ENCODE data around the gene WWOX.
"Not testable (repeated sequence)": the region's sequence is repeated elsewhere in the genome, so short reads cannot be mapped to it uniquely, and the experiment has no call there.

WWOX gene

DNA sequence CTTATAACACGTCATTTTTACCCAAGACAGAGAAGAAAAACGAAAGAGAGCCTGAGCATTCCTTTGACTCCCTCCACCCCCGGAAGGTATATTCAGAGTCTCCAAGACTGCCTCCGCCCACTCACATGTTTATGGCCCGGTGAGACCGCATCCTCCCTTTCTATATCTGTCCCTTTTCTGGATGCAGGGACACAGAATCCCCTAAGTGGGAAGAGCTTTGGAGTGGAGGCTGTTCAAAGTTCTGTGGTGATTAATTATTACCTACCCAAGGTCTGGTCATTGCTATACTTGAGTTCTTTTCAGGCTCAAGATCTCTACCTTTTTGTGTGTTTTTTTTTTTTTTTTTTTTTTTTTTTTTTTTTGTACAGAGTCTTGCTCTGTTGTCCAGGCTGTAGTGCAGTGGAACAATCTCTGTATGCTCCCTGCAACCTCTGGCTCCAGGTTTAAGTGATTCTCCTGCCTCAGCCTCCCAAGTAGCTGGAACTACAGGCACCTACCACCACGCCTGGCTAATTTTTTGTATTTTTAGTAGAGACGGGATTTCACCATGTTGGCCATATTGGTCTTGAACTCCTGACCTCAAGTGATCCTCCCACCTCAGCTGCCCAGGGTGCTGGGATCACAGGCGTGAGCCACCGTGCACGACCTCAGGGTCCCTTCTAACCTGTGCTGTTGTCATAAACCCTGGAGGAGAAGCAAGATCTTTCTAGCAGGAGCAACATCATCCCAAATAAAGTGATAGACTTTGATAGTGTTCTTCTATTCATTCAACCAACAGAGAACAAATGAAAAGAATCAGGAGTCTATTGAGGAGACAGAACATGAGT is 407.1 kb downstream of the WWOX start:
- DNase-seq = no peak

- DNase-seq = no peak
Observed at GRCh38 chr16:78507576-78507975, 408.1 kb downstream of the WWOX start.

DNA sequence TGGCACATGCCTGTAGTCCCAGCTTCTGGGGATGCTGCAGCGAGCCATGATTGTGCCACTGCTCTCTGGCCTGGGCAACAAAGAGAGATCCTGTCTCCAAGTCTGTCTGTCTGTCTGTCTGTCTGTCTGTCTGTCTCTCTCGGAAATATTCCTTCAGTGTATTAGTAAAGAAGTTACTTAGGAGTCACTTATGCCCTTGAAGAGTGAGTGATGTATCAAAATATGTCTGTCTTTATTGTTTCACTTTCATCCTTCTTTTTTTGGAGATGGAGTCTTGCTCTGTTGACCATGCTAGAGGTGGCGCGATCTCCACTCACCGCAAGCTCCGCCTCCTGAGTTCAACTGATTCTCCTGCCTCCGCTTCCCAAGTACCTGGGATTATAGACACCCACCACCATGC is 410.5 kb downstream of the WWOX start:
- DNase-seq = no peak

GRCh38 chr16:78510496-78510895 is 411.0 kb downstream of the WWOX start:
- DNase-seq = no peak

GRCh38 chr16:78513838-78514237 is 414.4 kb downstream of the WWOX start:
- DNase-seq = no peak

DNA sequence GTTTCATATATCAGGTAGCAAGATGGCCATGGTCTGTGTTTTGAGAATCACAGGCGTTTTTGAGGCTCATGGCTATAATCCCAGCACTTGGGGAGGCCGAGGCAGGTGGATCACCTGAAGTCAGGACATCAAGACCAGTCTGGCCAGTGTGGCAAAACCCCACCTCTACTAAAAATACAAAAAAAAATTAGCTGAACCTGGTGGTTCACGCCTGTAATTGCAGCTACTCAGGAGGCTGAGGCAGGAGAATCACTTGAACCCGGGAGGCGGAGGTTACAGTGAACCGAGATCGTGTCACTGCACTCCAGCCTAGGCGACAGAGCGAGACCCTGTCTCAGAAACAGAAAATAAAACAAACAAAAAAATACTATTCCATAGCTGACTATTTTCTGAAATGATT is 415.4 kb downstream of the WWOX start:
- DNase-seq = not testable (repeated sequence)

- no peak for DNase-seq
Observed at GRCh38 chr16:78515421-78515820, 416.0 kb downstream of the WWOX start.

DNA sequence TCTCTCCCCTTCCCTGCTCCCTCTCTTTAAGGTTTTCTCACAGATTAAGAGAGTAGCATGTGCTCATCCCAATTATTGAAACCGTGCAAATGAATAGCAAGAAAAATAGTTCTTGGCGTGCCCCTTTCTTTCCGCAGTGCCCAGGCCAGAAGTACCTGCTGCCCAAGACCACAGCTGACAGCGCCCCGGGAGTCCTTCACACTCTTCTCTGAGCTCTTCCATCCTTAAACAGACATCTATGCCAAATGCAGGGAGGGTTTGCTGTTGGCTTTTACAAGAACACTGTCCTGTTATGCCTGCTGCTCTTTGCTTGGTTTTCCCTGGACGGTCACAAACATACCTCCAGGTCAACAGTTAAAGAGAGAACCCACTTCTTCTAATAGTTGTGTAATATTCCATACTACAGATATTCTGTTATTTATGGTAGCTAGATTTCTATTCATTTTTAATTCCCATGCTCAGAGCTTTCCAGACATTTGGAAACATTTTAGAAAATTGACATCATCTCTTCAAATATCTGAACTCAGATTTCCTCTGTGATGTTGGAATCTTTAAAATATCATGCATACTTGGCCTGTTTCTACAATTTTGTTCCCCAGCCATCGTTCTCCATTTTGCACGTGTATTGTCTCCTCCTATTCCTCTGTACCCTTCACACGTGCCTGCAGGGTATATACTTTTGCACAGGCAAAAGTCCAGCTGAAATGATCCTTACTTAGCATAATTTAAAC is 416.7 kb downstream of the WWOX start:
- no peak for DNase-seq

DNA sequence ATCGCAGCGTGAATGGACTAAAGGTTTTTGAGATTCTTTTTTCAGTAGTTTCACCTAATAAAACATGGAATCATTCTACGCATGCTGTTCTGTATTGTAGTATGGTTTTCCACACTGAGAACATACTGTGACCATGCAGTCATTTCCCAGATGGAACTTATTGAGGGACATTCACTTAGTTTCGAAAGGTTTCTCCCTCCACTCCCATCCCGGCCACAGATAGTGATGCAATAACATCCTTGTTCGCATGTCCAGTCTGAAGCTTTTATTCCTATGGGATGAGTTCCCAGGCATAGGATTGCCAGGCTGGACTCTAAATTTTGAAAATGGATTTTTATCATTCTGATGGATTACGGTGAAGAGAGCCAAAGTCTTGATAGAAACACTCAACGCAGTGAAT is 420.4 kb downstream of the WWOX start:
- DNase-seq = no peak

- no peak for DNase-seq
Observed at GRCh38 chr16:78520470-78520869, 421.0 kb downstream of the WWOX start.

- DNase-seq = no peak
Observed at GRCh38 chr16:78522327-78522726, 422.9 kb downstream of the WWOX start.

- DNase-seq = no peak
Observed at GRCh38 chr16:78523212-78523985, 423.9 kb downstream of the WWOX start.

DNA sequence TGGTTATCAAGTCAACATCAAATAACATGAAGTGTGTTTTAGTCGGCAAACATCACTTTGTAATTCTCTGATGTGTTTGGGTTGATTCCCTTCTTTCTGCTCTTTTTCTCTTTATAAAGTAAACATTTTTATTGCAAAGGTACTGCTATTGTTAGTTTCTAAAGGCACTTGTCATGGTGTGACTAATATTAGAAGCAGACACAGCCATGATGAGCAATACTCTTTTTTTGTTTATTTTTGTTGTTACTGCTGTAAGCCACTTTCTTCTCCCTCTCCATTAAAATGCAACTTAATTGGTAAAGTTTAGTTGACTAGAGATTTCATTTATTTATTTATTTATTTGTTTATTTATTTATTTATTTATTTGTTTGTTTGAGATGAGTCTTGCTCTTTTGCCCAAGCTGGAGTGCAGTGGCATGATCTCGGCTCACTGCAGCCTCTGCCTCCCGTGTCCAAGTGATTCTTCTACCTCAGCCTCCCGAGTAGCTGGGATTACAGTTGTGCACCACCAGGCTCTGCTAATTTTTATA is 424.7 kb downstream of the WWOX start:
- no peak for DNase-seq

- DNase-seq = no peak
Observed at GRCh38 chr16:78528265-78528664, 428.8 kb downstream of the WWOX start.

GRCh38 chr16:78529881-78530280 is 430.4 kb downstream of the WWOX start:
- DNase-seq = no peak

- no peak for DNase-seq
Observed at GRCh38 chr16:78530283-78530682, 430.8 kb downstream of the WWOX start.

DNA sequence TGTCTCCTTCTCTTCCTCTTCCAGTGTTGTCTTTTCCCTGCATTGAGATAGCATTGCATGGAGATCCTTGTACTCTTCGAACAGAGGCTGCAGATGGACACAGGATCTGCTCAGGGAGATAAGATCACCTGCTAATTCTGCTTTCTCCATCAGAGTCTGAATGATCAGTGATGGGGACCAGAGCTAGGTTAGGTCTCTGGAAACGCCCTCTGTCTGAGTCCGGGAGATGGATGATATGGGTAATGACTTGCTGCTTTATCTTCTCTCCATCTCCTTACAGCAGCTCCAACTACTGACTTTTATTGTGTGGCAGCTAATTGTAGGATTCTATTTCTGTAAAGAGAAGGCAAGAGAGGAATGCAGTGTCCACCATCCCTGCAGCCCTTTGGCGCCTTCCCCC is 435.6 kb downstream of the WWOX start:
- DNase-seq = no peak

- DNase-seq = no peak
Observed at GRCh38 chr16:78537511-78537910, 438.1 kb downstream of the WWOX start.

DNA sequence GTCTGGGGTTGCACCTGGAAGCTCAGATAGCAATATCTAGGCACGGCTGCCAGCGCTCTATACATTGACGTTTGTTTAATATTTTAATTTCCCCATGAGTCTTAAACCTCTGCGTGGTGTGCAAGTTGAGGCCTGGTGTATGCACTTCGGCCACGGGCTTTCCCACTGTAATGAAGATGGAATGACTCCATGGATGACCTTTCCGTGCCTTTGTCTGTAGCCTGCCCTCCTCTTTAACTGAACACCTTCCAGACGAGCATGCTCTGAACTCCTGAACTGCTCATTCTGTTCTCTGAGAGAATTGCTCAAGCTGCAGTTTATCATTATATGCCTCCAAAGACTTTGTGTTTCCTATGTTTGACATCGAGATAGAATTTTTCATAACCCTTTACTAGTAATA is 438.8 kb downstream of the WWOX start:
- no peak for DNase-seq

- DNase-seq = no peak
Observed at GRCh38 chr16:78538919-78539318, 439.5 kb downstream of the WWOX start.

GRCh38 chr16:78542419-78542818 is 443.0 kb downstream of the WWOX start:
- no peak for DNase-seq

GRCh38 chr16:78543023-78543422 is 443.6 kb downstream of the WWOX start:
- no peak for DNase-seq

- no peak for DNase-seq
Observed at GRCh38 chr16:78549366-78549765, 449.9 kb downstream of the WWOX start.

All from KG1 (cell line).